ENCODE data around the gene SLC37A4.
"Not testable (repeated sequence)": the region's sequence is repeated elsewhere in the genome, so short reads cannot be mapped to it uniquely, and the experiment has no call there.

Gene SLC37A4

GRCh38 chr11:119034813-119035212 lies 4.1 kb upstream of the SLC37A4 start:
- Histone ChIP-seq H3K79me2 (ENCODE audit: insufficient read depth, low read length) (peaks cover 4% of the 10 kb centered on the region), H3K27ac (ENCODE audit: low read depth, low read length) (no peak overlapping the region), H3K4me3 (ENCODE audit: insufficient read depth, low read length, poor library complexity, severe bottlenecking) (no peak overlapping the region), H3K27me3 (ENCODE audit: low read length) (no peaks in the 10 kb centered on the region), H2AFZ (ENCODE audit: low read depth, low read length, severe bottlenecking) (no peak overlapping the region), H3K36me3 (ENCODE audit: low read length) (no peaks in the 10 kb centered on the region), H4K20me1 (ENCODE audit: low read depth, low read length) (no peaks in the 10 kb centered on the region), H3K9me2 (replicated peaks; ENCODE audit: insufficient read depth, low read length) (no peaks in the 10 kb centered on the region), H3K9me3 (ENCODE audit: insufficient read depth, low read length) (no peaks in the 10 kb centered on the region), H3F3A (ENCODE audit: insufficient read depth) (no peaks in the 10 kb centered on the region; the same call in 1 of the 2 replicates), H3K9ac (ENCODE audit: low read length) (no peak overlapping the region), H3K4me2 (ENCODE audit: low read depth, low read length, poor library complexity, severe bottlenecking) (no peak overlapping the region)
- TF ChIP-seq CTCF (IDR thresholded peaks at IDR 0.05; ENCODE audit: insufficient read depth, low read length, poor library complexity, severe bottlenecking) (no peak), EZH2phosphoT487 (conservative IDR thresholded peaks at IDR 0.05; ENCODE audit: low read length) (no peak)

GRCh38 chr11:119033421-119033820 lies 2.7 kb upstream of the SLC37A4 start:
- H3K36me3 ChIP-seq (ENCODE audit: low read length); H3K27ac ChIP-seq (ENCODE audit: low read depth, low read length); H3K79me2 ChIP-seq (ENCODE audit: insufficient read depth, low read length); H3K9me2 ChIP-seq (replicated peaks; ENCODE audit: insufficient read depth, low read length); H3K27me3 ChIP-seq (ENCODE audit: low read length); H2AFZ ChIP-seq (ENCODE audit: low read depth, low read length, severe bottlenecking); H3F3A ChIP-seq (ENCODE audit: insufficient read depth); H3K9me3 ChIP-seq (ENCODE audit: insufficient read depth, low read length); H3K4me3 ChIP-seq (ENCODE audit: insufficient read depth, low read length, poor library complexity, severe bottlenecking); H3K9ac ChIP-seq (ENCODE audit: low read length); H3K4me2 ChIP-seq (ENCODE audit: low read depth, low read length, poor library complexity, severe bottlenecking); H4K20me1 ChIP-seq (ENCODE audit: low read depth, low read length): not testable (repeated sequence)

GRCh38 chr11:119031912-119032280 lies 1.2 kb upstream of the SLC37A4 start:
- Histone ChIP-seq H3K27me3 (ENCODE audit: low read length) (no peaks in the 10 kb centered on the region), H3K9me3 (ENCODE audit: insufficient read depth, low read length) (no peaks in the 10 kb centered on the region), H2AFZ (ENCODE audit: low read depth, low read length, severe bottlenecking) (no peak overlapping the region), H3K27ac (ENCODE audit: low read depth, low read length) (no peak overlapping the region), H3K36me3 (ENCODE audit: low read length) (no peaks in the 10 kb centered on the region), H3F3A (ENCODE audit: insufficient read depth) (no peaks in the 10 kb centered on the region; the same call in 1 of the 2 replicates), H3K4me3 (ENCODE audit: insufficient read depth, low read length, poor library complexity, severe bottlenecking) (no peak overlapping the region), H3K4me2 (ENCODE audit: low read depth, low read length, poor library complexity, severe bottlenecking) (no peak overlapping the region), H3K9me2 (replicated peaks; ENCODE audit: insufficient read depth, low read length) (no peaks in the 10 kb centered on the region), H3K9ac (ENCODE audit: low read length) (no peak overlapping the region), H3K79me2 (ENCODE audit: insufficient read depth, low read length) (peaks cover 6% of the 10 kb centered on the region), H4K20me1 (ENCODE audit: low read depth, low read length) (no peaks in the 10 kb centered on the region)
- TF ChIP-seq EZH2phosphoT487 (conservative IDR thresholded peaks at IDR 0.05; ENCODE audit: low read length), result no peak
- no peak for TF ChIP-seq CTCF (IDR thresholded peaks at IDR 0.05; ENCODE audit: insufficient read depth, low read length, poor library complexity, severe bottlenecking)

- Histone ChIP-seq H3K9ac (ENCODE audit: low read length) (peak overlapping the region; percentile 93), H3K27ac (ENCODE audit: low read depth, low read length) (peak overlapping the region; percentile 71), H4K20me1 (ENCODE audit: low read depth, low read length) (no peaks in the 10 kb centered on the region), H3K36me3 (ENCODE audit: low read length) (no peaks in the 10 kb centered on the region), H3K4me2 (ENCODE audit: low read depth, low read length, poor library complexity, severe bottlenecking) (peak overlapping the region; percentile 96), H3K9me3 (ENCODE audit: insufficient read depth, low read length) (no peaks in the 10 kb centered on the region), H3F3A (ENCODE audit: insufficient read depth) (no peaks in the 10 kb centered on the region; the same call in 1 of the 2 replicates), H2AFZ (ENCODE audit: low read depth, low read length, severe bottlenecking) (peak overlapping the region; percentile 65), H3K27me3 (ENCODE audit: low read length) (no peaks in the 10 kb centered on the region), H3K79me2 (ENCODE audit: insufficient read depth, low read length) (peaks cover 6% of the 10 kb centered on the region), H3K4me3 (ENCODE audit: insufficient read depth, low read length, poor library complexity, severe bottlenecking) (peak overlapping the region; percentile 79), H3K9me2 (replicated peaks; ENCODE audit: insufficient read depth, low read length) (no peaks in the 10 kb centered on the region)
- TF ChIP-seq EZH2phosphoT487 (conservative IDR thresholded peaks at IDR 0.05; ENCODE audit: low read length), result no peak
- TF ChIP-seq CTCF (IDR thresholded peaks at IDR 0.05; ENCODE audit: insufficient read depth, low read length, poor library complexity, severe bottlenecking), result no peak
Measured at GRCh38 chr11:119030029-119030328, 698 bp downstream of the SLC37A4 start.
